Measurements from ENCODE around the gene ENO2.

GRCh38 chr12:6955108-6956020 lies 41.0 kb downstream of the ENO2 start:
- TF ChIP-seq POLR2A (IDR thresholded peaks at IDR 0.05) (no peak), CTCF (IDR thresholded peaks at IDR 0.05 in 4 of 5, conservative IDR thresholded peaks at IDR 0.05 in 1 of 5) (no peak)

Data from gastrocnemius medialis (tissue), 4 donors.